Stimulated activated CD4-positive, alpha-beta T cell treated with anti-CD3 and anti-CD28 coated beads, Interleukin-2, amount 100 ng/mL, for 4 hours (primary cell): ENCODE measurements around the gene LTV1.
"Not testable (repeated sequence)": the region's sequence is repeated elsewhere in the genome, so short reads cannot be mapped to it uniquely, and the experiment has no call there.

ENCODE experiments used
- DNase-seq: peaks from one replicate; pipeline ENCODE4 v3.0.0-alpha.2; 2020; ENCODE audit warnings: low read depth

LTV1 gene

GRCh38 chr6:143842902-143843676 lies at the start of gene LTV1:
Gene LTV1 (plus strand): TSS chr6:143843338. CDS start chr6:143843478, 140 bp downstream.
- peak; percentile 90 for DNase-seq

GRCh38 chr6:143796551-143796950 lies 46.6 kb upstream of the LTV1 start:
- not testable (repeated sequence) for DNase-seq

- not testable (repeated sequence) for DNase-seq
Measured at GRCh38 chr6:143798487-143798886, 44.7 kb upstream of the LTV1 start.

GRCh38 chr6:143802833-143803565 lies 40.1 kb upstream of the LTV1 start:
- no peak for DNase-seq

- no peak for DNase-seq
Measured at GRCh38 chr6:143803769-143804568, 39.2 kb upstream of the LTV1 start.

- DNase-seq = no peak
Measured at GRCh38 chr6:143804835-143805239, 38.3 kb upstream of the LTV1 start.

- peak; percentile 71 for DNase-seq
Measured at GRCh38 chr6:143806282-143807102, 36.6 kb upstream of the LTV1 start.

GRCh38 chr6:143807103-143807772 lies 35.9 kb upstream of the LTV1 start:
- no peak for DNase-seq

GRCh38 chr6:143810745-143811144 lies 32.4 kb upstream of the LTV1 start:
- no peak for DNase-seq

GRCh38 chr6:143811501-143812157 lies 31.5 kb upstream of the LTV1 start:
- DNase-seq = no peak

- no peak for DNase-seq
Measured at GRCh38 chr6:143817621-143818020, 25.5 kb upstream of the LTV1 start.

- no peak for DNase-seq
Measured at GRCh38 chr6:143821359-143821758, 21.8 kb upstream of the LTV1 start.

GRCh38 chr6:143822584-143823024 lies 20.5 kb upstream of the LTV1 start:
- no peak for DNase-seq

GRCh38 chr6:143823548-143823947 lies 19.6 kb upstream of the LTV1 start:
- no peak for DNase-seq

- DNase-seq = no peak
Measured at GRCh38 chr6:143828572-143828971, 14.6 kb upstream of the LTV1 start.

GRCh38 chr6:143836150-143836549 lies 7.0 kb upstream of the LTV1 start:
- no peak for DNase-seq

- DNase-seq = no peak
Measured at GRCh38 chr6:143838395-143838794, 4.7 kb upstream of the LTV1 start.

- no peak for DNase-seq
Measured at GRCh38 chr6:143839196-143839595, 3.9 kb upstream of the LTV1 start.

GRCh38 chr6:143840595-143841265 lies 2.4 kb upstream of the LTV1 start:
- DNase-seq = no peak

GRCh38 chr6:143842461-143842901 lies 657 bp upstream of the LTV1 start:
- DNase-seq = no peak
